IPS DF 6.9 (cell line): ENCODE data around the gene FUBP3.
A peak's percentile ranks its signal among the peaks of the same experiment; 100 is the strongest.

Experiments used
- DNase-seq: peaks from one replicate; pipeline ENCODE4 v3.0.0-alpha.2; 2013; ENCODE audit warnings: low read depth, low spot score
- H3K27ac ChIP-seq: one replicate; pipeline ENCODE4 v1.5.1; 2013; ENCODE audit warnings: low read length, control low read depth
- H3K27me3 ChIP-seq: 2 replicates; pipeline ENCODE4 v1.6.1; 2013; ENCODE audit warnings: mild to moderate bottlenecking, low read length; ENCODE audit not compliant: control insufficient read depth, insufficient read depth
- H3K36me3 ChIP-seq: 2 replicates; pipeline ENCODE4 v1.6.1; 2013; ENCODE audit warnings: low read length; ENCODE audit not compliant: control insufficient read depth, insufficient read depth
- H3K4me1 ChIP-seq: 2 replicates; pipeline ENCODE4 v1.6.1; 2013; ENCODE audit warnings: low read length; ENCODE audit not compliant: control insufficient read depth, insufficient read depth
- H3K4me3 ChIP-seq: 2 replicates; pipeline ENCODE4 v1.5.1; 2013; ENCODE audit warnings: mild to moderate bottlenecking, low read length
- H3K9me3 ChIP-seq: 2 replicates; pipeline ENCODE4 v1.6.1; 2013; ENCODE audit warnings: low read length, inconsistent platforms; ENCODE audit not compliant: control insufficient read depth, insufficient read depth
- WGBS: extraction: QIAGEN DNeasy Blood & Tissue Kit; methylation state at CpG from one replicate; pipeline ENCODE4 v1.1.7; 2013; ENCODE audit warnings: mixed read lengths, missing lambda C conversion rate; ENCODE audit not compliant: insufficient read length, insufficient coverage; 5-methylcytosine and 5-hydroxymethylcytosine counted together

Gene FUBP3, protein sequence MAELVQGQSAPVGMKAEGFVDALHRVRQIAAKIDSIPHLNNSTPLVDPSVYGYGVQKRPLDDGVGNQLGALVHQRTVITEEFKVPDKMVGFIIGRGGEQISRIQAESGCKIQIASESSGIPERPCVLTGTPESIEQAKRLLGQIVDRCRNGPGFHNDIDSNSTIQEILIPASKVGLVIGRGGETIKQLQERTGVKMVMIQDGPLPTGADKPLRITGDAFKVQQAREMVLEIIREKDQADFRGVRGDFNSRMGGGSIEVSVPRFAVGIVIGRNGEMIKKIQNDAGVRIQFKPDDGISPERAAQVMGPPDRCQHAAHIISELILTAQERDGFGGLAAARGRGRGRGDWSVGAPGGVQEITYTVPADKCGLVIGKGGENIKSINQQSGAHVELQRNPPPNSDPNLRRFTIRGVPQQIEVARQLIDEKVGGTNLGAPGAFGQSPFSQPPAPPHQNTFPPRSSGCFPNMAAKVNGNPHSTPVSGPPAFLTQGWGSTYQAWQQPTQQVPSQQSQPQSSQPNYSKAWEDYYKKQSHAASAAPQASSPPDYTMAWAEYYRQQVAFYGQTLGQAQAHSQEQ

DNA sequence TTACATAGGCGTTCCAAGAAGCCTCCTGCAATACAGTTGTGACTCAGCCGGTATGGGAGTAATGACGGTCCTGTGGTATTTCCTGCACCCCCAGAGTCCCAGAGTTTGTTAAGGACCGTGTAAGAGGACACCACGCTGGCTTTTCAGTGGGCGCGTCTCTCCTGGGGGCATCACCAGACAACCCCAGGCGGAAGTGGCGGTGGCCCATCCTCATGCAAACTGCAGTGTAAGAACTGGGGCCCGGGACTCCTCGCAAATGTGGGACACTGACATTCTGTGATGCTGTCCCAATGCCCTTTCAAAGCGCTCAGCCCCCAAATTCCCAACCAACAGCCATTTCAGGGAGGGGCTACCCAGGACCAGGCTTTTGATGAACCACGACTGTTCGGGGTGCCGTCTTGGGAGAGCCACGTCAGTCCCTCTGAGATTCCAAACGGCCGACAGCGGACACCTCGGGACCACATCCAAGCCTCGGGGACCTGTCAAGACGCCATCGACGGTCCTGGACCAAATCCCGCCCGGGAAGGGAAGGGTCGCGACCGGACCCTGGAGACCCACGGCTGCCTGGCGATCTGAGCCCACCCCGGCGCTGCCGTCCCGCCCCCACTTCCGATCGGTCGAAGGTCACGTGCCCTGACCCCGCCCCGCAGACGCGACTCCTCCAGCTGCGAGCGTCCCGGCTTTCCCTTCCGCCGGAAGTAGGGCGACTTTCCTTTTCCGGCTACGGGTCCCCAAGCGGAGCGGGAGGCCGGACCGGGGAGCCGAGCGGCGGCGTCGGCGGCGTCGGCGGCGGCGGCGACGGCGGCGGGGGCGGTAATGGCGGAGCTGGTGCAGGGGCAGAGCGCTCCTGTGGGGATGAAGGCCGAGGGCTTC, at the start of gene FUBP3:
FUBP3 (plus strand) TSS at position 713 of the 873 bp plus-strand sequence; CDS start at position 817, 104 bp downstream.
- H3K27me3 ChIP-seq = no peaks in the 10 kb centered on the region
- no peak within 1 kb of the TSS for H3K27ac ChIP-seq
- H3K9me3 ChIP-seq = no peaks in the 10 kb centered on the region
- H3K36me3 ChIP-seq = no peaks in the 10 kb centered on the region; the same call in 1 of the 2 replicates
- H3K4me3 ChIP-seq = peak within 1 kb of the TSS; percentile 87
- peak; percentile 64 for DNase-seq
- WGBS = no CpG with 5 or more reads among the region's 74 CpGs
- H3K4me1 ChIP-seq = 0 out of 2 replicates have a peak, but pooled peaks cover 1% of the 10 kb centered on the region

DNA sequence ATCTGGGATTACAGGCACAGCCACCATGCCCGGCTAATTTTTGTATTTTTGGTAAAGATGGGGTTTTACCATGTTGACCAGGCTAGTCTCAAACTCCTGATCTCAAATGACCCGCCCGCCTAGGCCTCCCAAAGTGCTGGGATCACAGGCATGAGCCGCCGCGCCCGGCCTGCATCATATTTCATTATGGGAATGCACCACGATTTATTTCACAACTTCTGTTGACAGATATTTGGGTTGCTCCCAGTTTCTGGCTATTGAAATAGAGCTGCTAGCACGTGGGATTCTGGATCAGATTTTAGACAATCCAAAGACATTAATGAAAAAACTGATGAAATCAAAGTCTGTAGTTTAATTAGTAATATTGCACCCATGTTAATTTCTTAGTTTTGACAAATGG, 48.4 kb upstream of the FUBP3 start:
- Histone ChIP-seq H3K27me3 (no peaks in the 10 kb centered on the region), H3K27ac (no peak overlapping the region), H3K36me3 (no peaks in the 10 kb centered on the region), H3K4me3 (no peak overlapping the region), H3K4me1 (peaks cover 1% of the 10 kb centered on the region; the same call in 1 of the 2 replicates), H3K9me3 (no peaks in the 10 kb centered on the region)
- WGBS = no CpG with 5 or more reads among the region's 9 CpGs
- no peak for DNase-seq

GRCh38 chr9:130531670-130532069, 47.7 kb upstream of the FUBP3 start:
- Histone ChIP-seq H3K4me1 (peaks cover 1% of the 10 kb centered on the region; the same call in 1 of the 2 replicates), H3K27ac (no peak overlapping the region), H3K9me3 (no peaks in the 10 kb centered on the region), H3K27me3 (no peaks in the 10 kb centered on the region), H3K36me3 (no peaks in the 10 kb centered on the region), H3K4me3 (no peak overlapping the region)
- DNase-seq = no peak
- WGBS = no CpG with 5 or more reads among the region's 8 CpGs

DNA sequence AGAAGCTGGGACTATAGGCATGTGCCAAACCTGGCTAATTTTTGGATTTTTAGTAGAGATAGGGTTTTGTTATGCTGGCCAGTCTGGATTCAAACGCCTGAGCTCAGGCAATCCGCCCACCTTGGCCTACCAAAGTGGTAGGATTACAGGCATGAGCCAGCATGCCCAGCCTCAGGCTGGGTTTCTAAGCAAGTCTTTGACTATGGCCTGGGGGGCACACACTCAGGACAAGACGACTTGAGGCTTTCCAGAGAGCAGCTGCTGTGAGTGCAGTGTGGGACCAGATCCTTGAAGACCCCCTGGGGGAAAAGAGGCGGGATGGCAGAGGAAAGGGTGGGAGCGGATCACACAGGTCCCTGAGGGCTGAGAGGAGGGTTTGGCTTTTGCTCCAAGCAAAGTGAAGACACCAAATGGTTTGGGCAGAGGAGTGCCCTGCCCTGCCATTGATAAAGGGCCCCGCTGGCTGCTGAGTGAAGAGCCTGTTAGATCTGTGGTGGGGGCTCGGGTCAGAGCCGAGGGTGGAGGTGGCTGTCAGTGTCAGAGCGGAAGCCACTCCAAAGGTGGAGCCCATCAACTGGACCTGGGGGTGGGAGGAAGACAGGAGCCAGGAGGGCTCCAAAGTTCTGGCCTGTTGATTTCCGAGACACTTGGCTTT, 46.8 kb upstream of the FUBP3 start:
- DNase-seq = no peak
- no peaks in the 10 kb centered on the region for H3K36me3 ChIP-seq
- H3K4me1 ChIP-seq = peaks cover 3% of the 10 kb centered on the region; the same call in 1 of the 2 replicates
- H3K27me3 ChIP-seq = no peaks in the 10 kb centered on the region
- no peak overlapping the region for H3K4me3 ChIP-seq
- H3K9me3 ChIP-seq = no peaks in the 10 kb centered on the region
- H3K27ac ChIP-seq = no peak overlapping the region
- WGBS = no CpG with 5 or more reads among the region's 10 CpGs

- Histone ChIP-seq H3K4me3 (no peak overlapping the region), H3K4me1 (peaks cover 5% of the 10 kb centered on the region)
Observed at GRCh38 chr9:130535818-130536521, 43.4 kb upstream of the FUBP3 start.

DNA sequence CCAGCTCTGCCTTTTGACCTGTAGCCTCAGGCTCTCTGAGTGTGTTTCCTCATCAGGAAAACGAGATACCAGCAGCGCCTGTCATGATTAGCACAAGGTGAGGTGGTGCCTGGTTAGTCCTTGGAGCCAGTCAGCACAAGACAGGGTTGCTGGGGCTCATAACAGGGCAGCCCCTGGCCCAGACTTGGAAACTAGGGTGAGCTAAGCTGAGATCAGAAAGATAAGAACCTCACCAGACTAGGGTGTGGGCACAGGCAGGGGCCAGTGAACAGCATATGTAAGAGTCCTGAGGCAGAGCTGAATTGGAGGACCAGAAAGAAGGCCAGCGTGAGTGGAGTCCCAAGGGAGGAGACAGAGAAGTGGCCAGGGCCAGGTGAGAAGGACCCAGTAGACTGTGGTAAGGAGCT, 42.7 kb upstream of the FUBP3 start:
- Histone ChIP-seq H3K4me1 (peaks cover 5% of the 10 kb centered on the region), H3K27me3 (no peaks in the 10 kb centered on the region), H3K36me3 (no peaks in the 10 kb centered on the region), H3K9me3 (no peaks in the 10 kb centered on the region), H3K27ac (no peak overlapping the region), H3K4me3 (no peak overlapping the region)
- no CpG with 5 or more reads among the region's 3 CpGs for WGBS
- DNase-seq = no peak

More at GRCh38 chr9:130535818-130536521, 43.4 kb upstream of the FUBP3 start:
- Histone ChIP-seq H3K9me3 (no peaks in the 10 kb centered on the region), H3K27me3 (no peaks in the 10 kb centered on the region), H3K27ac (no peak overlapping the region), H3K36me3 (no peaks in the 10 kb centered on the region)
- no CpG with 5 or more reads among the region's 28 CpGs for WGBS
- DNase-seq = no peak

DNA sequence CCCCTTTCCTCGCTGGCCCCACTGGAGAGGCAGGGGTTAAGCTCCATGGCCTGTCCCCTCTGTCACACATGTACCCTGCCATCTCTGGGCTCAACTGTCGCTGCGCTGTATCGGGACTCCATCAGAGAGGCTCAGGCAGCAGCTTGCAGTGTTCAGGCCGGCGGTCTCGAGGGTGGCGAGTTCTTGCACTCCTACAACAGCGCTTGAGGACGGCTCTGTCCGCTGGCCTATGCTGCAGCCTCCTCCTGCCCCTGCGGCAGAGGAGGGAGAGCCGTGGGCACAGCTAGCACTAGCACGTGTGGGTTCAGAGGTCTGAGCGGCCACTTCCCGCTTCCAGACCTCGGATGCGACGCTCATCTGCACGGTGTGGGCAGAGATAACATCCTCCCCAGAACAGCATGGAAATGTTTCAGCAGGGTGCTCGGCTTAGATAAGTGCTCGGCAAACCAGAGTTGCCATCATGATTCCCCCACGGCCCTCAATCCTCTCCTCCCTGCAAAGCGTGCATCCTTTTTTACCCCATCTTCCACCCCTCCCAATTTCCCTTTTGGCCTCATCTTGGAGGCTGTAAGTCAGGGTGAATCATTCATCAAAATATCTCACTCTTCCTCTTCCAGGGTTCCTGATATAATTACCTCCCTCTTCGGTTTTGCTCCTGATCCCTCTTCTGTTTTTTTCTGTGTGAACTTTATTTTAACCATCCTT, 41.9 kb upstream of the FUBP3 start:
- Histone ChIP-seq H3K27ac (no peak overlapping the region), H3K36me3 (no peaks in the 10 kb centered on the region), H3K27me3 (no peaks in the 10 kb centered on the region), H3K9me3 (no peaks in the 10 kb centered on the region), H3K4me1 (peaks cover 5% of the 10 kb centered on the region), H3K4me3 (no peak overlapping the region)
- WGBS = no CpG with 5 or more reads among the region's 25 CpGs
- no peak for DNase-seq

- no peak for DNase-seq
- Histone ChIP-seq H3K27ac (no peak overlapping the region), H3K27me3 (no peaks in the 10 kb centered on the region), H3K36me3 (no peaks in the 10 kb centered on the region), H3K4me1 (peaks cover 4% of the 10 kb centered on the region), H3K9me3 (no peaks in the 10 kb centered on the region), H3K4me3 (no peak overlapping the region)
- no CpG with 5 or more reads among the region's 11 CpGs for WGBS
Observed at GRCh38 chr9:130539420-130540223, 39.8 kb upstream of the FUBP3 start.

DNA sequence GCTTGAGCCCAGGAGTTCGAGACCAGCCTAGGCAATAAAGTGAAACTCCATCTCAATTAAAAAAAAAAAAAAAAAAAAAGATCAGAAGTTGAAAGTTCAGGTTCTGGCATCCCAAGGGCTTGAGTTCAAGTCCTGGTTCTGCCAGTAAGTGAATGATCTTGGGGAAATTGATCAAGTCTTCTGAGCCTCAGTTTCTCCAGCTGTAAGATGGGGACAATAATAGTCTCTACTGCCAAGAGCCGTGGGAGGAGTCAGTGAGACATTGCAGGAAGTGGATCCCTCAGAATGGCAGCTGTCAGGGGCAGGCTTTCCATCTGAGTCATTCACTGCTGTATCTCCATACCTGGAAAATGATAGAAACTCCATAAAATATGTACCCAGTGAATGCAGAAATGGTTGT, 37.8 kb upstream of the FUBP3 start:
- Histone ChIP-seq H3K9me3 (no peaks in the 10 kb centered on the region), H3K4me1 (peaks cover 4% of the 10 kb centered on the region), H3K27me3 (no peaks in the 10 kb centered on the region), H3K27ac (no peak overlapping the region), H3K36me3 (no peaks in the 10 kb centered on the region), H3K4me3 (no peak overlapping the region)
- no peak for DNase-seq
- no CpG with 5 or more reads among the region's 2 CpGs for WGBS
